HPDE6-E6E7 (cell line): ENCODE data around the gene REG3A.

ENCODE experiments used
- DNase-seq: peaks from one replicate; pipeline ENCODE4 v3.0.0; 2011; ENCODE audit warnings: missing footprints; ENCODE audit errors: extremely low spot score

Gene REG3A

GRCh38 chr2:79120194-79120713 is 39.3 kb downstream of the REG3A start, which contains the start of gene REG1A:
Gene REG1A, plus strand, starts transcription at chr2:79120488. Its CDS starts 374 bp downstream, at chr2:79120862.
- DNase-seq: no peak

GRCh38 chr2:79116997-79117928 is 42.3 kb downstream of the REG3A start:
- DNase-seq: no peak

- DNase-seq: no peak
Observed at GRCh38 chr2:79114797-79115494, 44.6 kb downstream of the REG3A start.

DNA sequence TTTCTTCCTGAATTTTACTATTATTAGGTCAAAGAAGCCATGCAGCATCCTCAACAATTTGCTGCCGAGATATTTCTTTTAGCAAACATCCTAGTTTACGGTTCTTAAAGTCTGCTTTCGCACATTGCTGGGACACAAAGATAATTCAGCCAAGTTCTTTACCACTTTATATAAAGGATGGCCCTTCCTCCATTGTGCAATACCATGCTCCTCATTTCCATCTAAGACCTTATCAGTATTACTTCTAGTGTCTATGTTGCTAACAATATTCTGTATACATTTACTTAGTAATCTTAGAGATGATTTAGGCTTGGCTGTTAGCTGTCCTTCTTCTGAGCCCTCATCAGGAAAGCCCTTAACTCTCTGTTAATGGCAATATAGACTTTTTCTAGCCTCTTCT is 47.3 kb downstream of the REG3A start:
- no peak for DNase-seq
